GM12878 (cell line): ENCODE results near the gene ABHD15.

Experiments used
- CTCF ChIP-seq, 3 experiments: IDR thresholded peaks in 2 of 3; conservative IDR thresholded peaks in 1 of 3; 2 replicates each; pipeline ENCODE4 v1.5.1; 2011; ENCODE audit warnings: low read depth in 3 of 3, low read length in 3 of 3, mild to moderate bottlenecking in 3 of 3, control low read depth in 2 of 3, moderate library complexity in 2 of 3, inconsistent platforms in 1 of 3, mixed read lengths in 1 of 3; ENCODE audit not compliant: control insufficient read depth in 2 of 3, insufficient read depth in 1 of 3; ENCODE audit errors: extremely low read depth in 1 of 3
- EP300 ChIP-seq, 2 experiments: fragments of 150-350 bp in 1 of 2; IDR thresholded peaks; 2 replicates each; pipeline ENCODE4 v1.6.1; 2011 to 2012; ENCODE audit warnings: low read depth in 2 of 2, low read length in 2 of 2, borderline replicate concordance in 1 of 2, improper control_type of control experiment in 1 of 2, inconsistent platforms in 1 of 2; ENCODE audit not compliant: control insufficient read depth in 1 of 2
- EZH2 ChIP-seq: IDR thresholded peaks from 2 replicates; pipeline ENCODE4 v1.6.1; 2012; ENCODE audit warnings: low read depth, mild to moderate bottlenecking, control low read depth, inconsistent platforms, low read length, borderline replicate concordance; ENCODE audit not compliant: control insufficient read depth
- HDAC2 ChIP-seq: fragments of 200-600 bp; sonication (generic); IDR thresholded peaks from 2 replicates; pipeline ENCODE4 v1.6.1; 2017
- MAX ChIP-seq: IDR thresholded peaks from 2 replicates; pipeline ENCODE4 v1.6.1; 2012; ENCODE audit warnings: low read depth, low read length, improper control_type of control experiment
- NR2C1 ChIP-seq: fragments of 450-650 bp; IDR thresholded peaks from 2 replicates; pipeline ENCODE4 v1.6.1; 2017; ENCODE audit warnings: antibody characterized with exemption, mild to moderate bottlenecking, moderate library complexity
- REST ChIP-seq: IDR thresholded peaks from 2 replicates; pipeline ENCODE4 v1.6.1; 2012; ENCODE audit warnings: mild to moderate bottlenecking, low read depth, low read length
- SKIL ChIP-seq: fragments of 450-650 bp; IDR thresholded peaks from 2 replicates; pipeline ENCODE4 v1.6.1; 2017; ENCODE audit warnings: mild to moderate bottlenecking, low read depth, inconsistent platforms; ENCODE audit not compliant: poor library complexity, severe bottlenecking
- TAF1 ChIP-seq: IDR thresholded peaks from 2 replicates; pipeline ENCODE4 v1.6.1; 2011; ENCODE audit warnings: mild to moderate bottlenecking, low read depth, low read length, borderline replicate concordance
- USF2 ChIP-seq: IDR thresholded peaks from 2 replicates; pipeline ENCODE4 v1.6.1; 2011; ENCODE audit warnings: low read depth, low read length, improper control_type of control experiment, borderline replicate concordance

GRCh38 chr17:29559640-29560039, 7.2 kb downstream of the ABHD15 start:
- TF ChIP-seq TAF1, result no peak
- TF ChIP-seq CTCF (IDR thresholded peaks at IDR 0.05 in 2 of 3, conservative IDR thresholded peaks at IDR 0.05 in 1 of 3; ENCODE audit: control insufficient read depth in 2 of 3, extremely low read depth in 1 of 3, insufficient read depth in 1 of 3, low read depth in 3 of 3, low read length in 3 of 3), result peak in 1 of 3 experiments; percentile 6; a peak in 1 of 6 replicates
- no peak for TF ChIP-seq MAX
- TF ChIP-seq REST, result no peak
- TF ChIP-seq EZH2, result no peak
- no peak for TF ChIP-seq USF2
- no peak for TF ChIP-seq HDAC2
- no peak for TF ChIP-seq SKIL
- TF ChIP-seq NR2C1, result no peak
- TF ChIP-seq EP300 (IDR thresholded peaks at IDR 0.05; ENCODE audit: borderline replicate concordance in 1 of 2, control insufficient read depth in 1 of 2, low read depth in 2 of 2, low read length in 2 of 2), result no peak
